SKM-1 treated with dmso at 0.1 percent for 144 hours (cell line): ENCODE measurements around the gene ARPC5.
A peak's percentile ranks its signal among the peaks of the same experiment; 100 is the strongest.
"Not testable (repeated sequence)": the region's sequence is repeated elsewhere in the genome, so short reads cannot be mapped to it uniquely, and the experiment has no call there.

Source experiments
- DNase-seq: peaks from one replicate; lab custom pipeline; 2025; ENCODE audit not compliant: unreplicated experiment; lab: John Stamatoyannopoulos, UW

The ARPC5 gene

GRCh38 chr1:183635606-183636333 is at the start of gene ARPC5:
ARPC5 (minus strand) TSS chr1:183635783; CDS start chr1:183635659, 124 bp downstream.
- peak; percentile 100 for DNase-seq

GRCh38 chr1:183685112-183685713 is 49.6 kb upstream of the ARPC5 start:
- DNase-seq: peak; percentile 80

GRCh38 chr1:183679363-183679762 is 43.8 kb upstream of the ARPC5 start:
- not testable (repeated sequence) for DNase-seq

DNA sequence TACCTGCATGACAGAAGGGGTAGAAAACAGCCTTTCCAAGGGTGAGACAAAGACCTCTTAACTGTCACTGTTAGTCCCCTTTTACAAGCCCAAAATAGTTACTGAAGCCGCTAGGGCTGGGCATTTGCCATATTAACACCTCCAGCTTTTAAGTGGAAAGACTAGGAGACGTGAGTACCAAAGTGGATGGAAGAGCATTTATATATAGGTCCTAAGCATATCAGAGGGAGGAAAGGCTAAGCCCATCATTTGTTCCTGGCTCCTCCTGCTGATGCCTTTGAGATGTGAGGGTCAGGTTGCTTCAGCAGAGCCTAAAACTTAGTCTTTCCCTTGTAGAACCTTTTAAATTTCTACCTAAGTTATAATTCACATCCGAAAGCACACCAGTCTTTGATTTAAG is 43.2 kb upstream of the ARPC5 start:
- DNase-seq: no peak

DNA sequence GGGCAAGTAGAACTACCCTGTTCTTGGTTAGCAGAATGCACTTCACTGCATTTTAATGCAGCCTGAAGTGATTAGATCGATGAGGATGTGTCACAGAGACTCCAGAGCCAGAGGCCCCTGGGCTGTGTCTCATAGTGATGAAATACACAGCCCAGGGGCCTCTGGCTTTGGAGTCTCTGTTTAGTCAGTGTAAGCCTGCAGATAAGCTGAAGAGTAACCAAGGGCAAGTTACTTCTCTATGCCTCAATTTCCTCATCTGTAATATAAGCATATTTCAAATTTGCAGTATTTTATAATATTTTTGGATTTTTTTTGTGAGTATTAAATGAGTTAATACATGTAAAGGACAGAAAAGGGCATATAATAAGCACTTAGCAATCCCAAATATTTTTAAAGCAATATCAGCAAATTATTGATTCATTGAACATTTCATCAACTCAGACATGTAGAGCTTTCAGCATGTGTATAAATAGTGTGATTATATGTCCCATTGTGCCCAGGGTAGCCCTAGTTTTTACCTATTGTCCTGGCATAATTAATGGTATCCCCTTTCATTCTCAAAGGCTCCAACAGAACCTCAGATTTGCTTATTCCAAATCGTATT is 41.1 kb upstream of the ARPC5 start:
- DNase-seq: peak; percentile 57

DNA sequence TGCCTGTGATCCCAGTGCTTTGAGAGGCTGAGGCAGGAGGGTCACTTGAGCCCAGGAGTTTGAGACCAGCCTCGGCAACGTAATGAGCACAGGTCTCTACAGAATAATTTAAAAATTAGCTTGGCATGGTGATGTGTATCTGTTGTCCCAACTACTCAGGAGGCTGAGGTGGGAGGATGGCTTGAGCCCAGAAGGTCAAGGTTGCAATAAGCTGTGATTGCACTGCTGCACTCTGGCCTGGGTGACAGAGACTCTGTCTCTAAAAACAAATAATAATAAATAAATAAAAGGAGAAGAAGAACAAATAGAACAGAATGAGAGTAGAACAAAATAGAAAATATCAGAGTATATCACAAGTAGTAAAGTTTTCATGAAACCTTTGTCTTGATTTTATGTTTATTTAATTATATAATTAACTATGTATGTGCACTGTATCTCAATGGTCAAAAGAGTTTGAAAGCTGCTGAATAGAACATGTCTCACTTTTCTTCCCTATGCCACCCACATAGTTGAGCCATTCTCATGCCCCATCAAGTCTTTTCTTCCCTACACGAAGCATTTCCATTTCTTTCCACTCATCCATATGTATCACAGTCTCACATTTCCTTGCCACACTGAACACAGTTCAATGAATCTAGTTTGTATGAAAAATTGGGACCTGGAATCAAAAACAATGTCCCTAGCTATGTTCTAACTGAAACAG is 40.5 kb upstream of the ARPC5 start:
- no peak for DNase-seq

DNA sequence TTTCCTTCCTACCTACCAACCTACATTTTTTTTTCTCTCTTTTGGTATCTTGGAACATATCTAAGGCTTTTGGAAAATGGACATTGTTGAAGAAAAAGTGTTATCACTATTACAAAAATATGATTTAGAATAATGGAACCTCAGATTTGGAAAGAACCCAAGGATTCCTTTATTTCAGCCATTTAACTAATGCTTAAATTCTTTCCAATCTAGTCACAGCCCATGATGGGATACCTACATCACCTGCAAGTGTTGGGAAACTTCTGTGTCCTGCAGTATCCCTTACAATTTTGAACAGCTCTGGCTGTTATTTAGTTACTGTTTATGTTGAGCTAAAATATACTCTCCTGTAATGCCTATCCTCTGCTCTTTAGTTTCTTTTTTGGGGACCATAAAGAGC is 39.8 kb upstream of the ARPC5 start:
- no peak for DNase-seq

DNA sequence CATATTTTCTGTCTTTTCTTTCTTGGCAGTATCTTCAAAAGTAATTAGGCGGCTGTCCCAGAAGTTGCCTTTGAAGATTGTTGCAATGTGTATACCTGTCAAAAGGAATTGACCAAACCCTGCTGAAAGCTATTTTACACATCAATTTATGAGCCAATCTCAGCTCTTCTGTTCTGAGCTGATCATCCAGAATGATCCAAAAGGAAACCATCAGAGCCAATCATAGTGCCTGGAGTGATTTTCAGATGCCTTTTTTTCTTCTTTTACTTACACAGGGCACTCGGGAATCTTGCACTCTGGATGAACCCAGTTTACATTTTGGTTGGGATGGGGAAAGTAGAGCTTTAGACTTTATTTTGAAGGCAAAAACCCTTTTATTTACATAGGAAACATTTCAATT is 39.3 kb upstream of the ARPC5 start:
- no peak for DNase-seq

- DNase-seq: no peak
Measured at GRCh38 chr1:183674339-183674738, 38.8 kb upstream of the ARPC5 start.

- DNase-seq: no peak
Measured at GRCh38 chr1:183673605-183674323, 38.2 kb upstream of the ARPC5 start.

- DNase-seq: no peak
Measured at GRCh38 chr1:183670169-183670568, 34.6 kb upstream of the ARPC5 start.

GRCh38 chr1:183656355-183656754 is 20.8 kb upstream of the ARPC5 start:
- no peak for DNase-seq

GRCh38 chr1:183655562-183656075 is 20.0 kb upstream of the ARPC5 start:
- DNase-seq: peak; percentile 90

DNA sequence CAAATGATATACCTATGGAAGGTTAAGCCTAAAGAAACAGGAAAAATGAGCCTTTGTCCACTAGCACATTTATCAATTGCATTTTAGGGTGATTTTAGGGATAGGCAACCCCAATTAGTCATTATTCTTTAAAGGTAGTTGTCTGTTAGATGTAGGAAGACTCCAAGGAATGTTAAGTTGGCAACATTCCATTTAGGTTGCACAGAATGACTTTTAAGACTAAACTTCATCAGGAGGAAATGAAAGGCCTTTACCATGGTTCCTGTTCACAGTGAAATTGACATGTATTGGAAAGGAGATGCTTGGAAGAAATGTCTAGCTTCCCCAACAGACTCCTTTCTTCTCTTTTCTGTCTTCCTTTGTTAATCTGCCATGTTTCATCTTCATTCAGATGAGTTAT is 19.1 kb upstream of the ARPC5 start:
- DNase-seq: no peak

- no peak for DNase-seq
Measured at GRCh38 chr1:183653876-183654451, 18.4 kb upstream of the ARPC5 start.

GRCh38 chr1:183653462-183653794 is 17.8 kb upstream of the ARPC5 start:
- DNase-seq: no peak

- DNase-seq: peak; percentile 66
Measured at GRCh38 chr1:183652547-183653461, 17.2 kb upstream of the ARPC5 start, which contains the start of gene APOBEC4. APOBEC4 (minus strand) TSS chr1:183653316; CDS start chr1:183648781, 4,535 bp downstream.

DNA sequence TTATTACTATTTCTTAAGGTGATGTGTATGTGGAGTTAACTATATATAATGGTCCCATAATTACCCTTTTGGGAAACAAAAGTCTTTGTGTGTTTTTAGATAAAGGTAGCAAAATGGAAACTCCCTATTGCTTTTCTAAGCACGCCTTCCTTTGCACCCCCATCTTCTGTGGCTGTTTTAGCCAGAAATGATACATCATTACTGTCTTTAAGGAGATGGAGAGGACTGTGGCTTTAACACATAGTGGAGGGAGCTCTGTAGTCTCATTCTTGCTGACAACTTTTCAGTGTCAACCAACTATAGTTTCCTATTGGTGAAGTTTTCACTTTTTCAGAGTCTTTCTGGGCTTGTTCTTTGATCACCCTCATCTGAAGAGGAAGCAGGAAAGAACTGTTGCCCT is 16.5 kb upstream of the ARPC5 start:
- DNase-seq: no peak

DNA sequence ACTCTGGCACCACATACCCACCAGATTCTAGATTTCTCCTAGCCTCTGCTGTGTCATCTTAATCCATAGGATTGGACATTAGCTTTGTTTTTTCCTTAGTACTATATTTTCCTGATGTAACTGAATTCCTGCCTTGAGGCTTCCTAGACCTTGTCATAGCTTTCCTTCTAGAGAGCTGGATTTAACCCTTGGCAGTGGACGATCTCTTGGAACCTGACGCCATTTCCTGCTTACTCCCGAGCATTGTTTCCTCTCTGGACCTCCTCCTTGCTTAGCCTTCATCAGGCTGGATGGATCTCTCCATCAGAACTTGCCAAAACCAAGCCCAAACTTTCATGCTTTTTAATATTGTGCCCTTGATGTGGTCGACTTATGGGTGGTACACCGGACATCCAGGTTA is 16.0 kb upstream of the ARPC5 start:
- no peak for DNase-seq

DNA sequence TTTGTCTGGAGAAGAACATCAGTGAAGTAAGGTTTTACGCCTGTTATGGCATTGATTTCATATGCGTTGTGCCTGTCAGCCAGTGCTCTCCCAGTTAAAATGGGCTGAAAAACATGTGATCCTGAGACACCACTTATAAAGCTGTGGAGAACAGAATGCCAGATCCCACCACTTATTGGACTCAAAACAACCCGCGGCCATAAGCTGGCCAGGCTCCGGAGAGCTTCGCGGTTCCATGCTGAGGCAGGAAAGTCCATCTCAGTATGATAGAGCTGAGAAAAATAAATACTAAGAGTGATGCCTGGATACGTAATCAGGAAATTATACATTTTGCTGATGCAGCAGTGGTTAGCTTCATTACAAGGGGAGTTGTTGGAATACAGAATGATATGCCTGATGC is 12.5 kb upstream of the ARPC5 start:
- no peak for DNase-seq
